Smooth muscle cell (in vitro differentiated cells): Measurements from ENCODE around the gene MAST2. TPM values are rescaled to one million over a fixed set of nuclear protein-coding genes. Genes with fewer than 3 reads are reported as not detected.

Experiments
- DNase-seq: peaks from one replicate; lab custom pipeline; 2025; ENCODE audit not compliant: unreplicated experiment; lab: John Stamatoyannopoulos, UW
- H2AFZ ChIP-seq: fragments of 200-600 bp; sonication (generic); 2 replicates; pipeline ENCODE4 v1.6.0; 2016; ENCODE audit warnings: antibody characterized with exemption, low read depth, mild to moderate bottlenecking
- H3F3A ChIP-seq: fragments of 200-600 bp; sonication (generic); 2 replicates; pipeline ENCODE4 v1.6.0; 2017; ENCODE audit warnings: antibody characterized with exemption, low read depth
- H3K27ac ChIP-seq: fragments of 200-600 bp; sonication (generic); 2 replicates; pipeline ENCODE4 v1.5.1; 2016; ENCODE audit warnings: low read depth, mild to moderate bottlenecking
- H3K27me3 ChIP-seq: fragments of 200-600 bp; sonication (generic); 2 replicates; pipeline ENCODE4 v1.6.1; 2016; ENCODE audit warnings: low read depth, mild to moderate bottlenecking
- H3K36me3 ChIP-seq: fragments of 200-600 bp; sonication (generic); 2 replicates; pipeline ENCODE4 v1.5.1; 2016; ENCODE audit warnings: low read depth
- H3K4me1 ChIP-seq: fragments of 200-600 bp; sonication (generic); 2 replicates; pipeline ENCODE4 v1.5.1; 2016; ENCODE audit warnings: low read depth
- H3K4me2 ChIP-seq: fragments of 200-600 bp; sonication (generic); 2 replicates; pipeline ENCODE4 v1.6.0; 2016; ENCODE audit warnings: mild to moderate bottlenecking
- H3K4me3 ChIP-seq: fragments of 200-600 bp; sonication (generic); 2 replicates; pipeline ENCODE4 v1.5.1; 2016; ENCODE audit warnings: mild to moderate bottlenecking
- H3K79me2 ChIP-seq: fragments of 200-600 bp; sonication (generic); 2 replicates; pipeline ENCODE4 v1.6.0; 2016; ENCODE audit warnings: low read depth, mild to moderate bottlenecking
- H3K9ac ChIP-seq: fragments of 200-600 bp; sonication (generic); 2 replicates; pipeline ENCODE4 v1.6.0; 2016; ENCODE audit warnings: low read depth
- H3K9me3 ChIP-seq: fragments of 200-600 bp; sonication (generic); replicated peaks from 2 replicates; pipeline ENCODE4 v1.5.1; 2016; ENCODE audit warnings: low read depth
- H4K20me1 ChIP-seq: fragments of 200-600 bp; sonication (generic); 2 replicates; pipeline ENCODE4 v1.6.0; 2016; ENCODE audit warnings: low read depth
- CTCF ChIP-seq: fragments of 200-600 bp; sonication (generic); IDR thresholded peaks from 2 replicates; pipeline ENCODE4 v1.5.1; 2017; ENCODE audit warnings: borderline replicate concordance, mild to moderate bottlenecking, antibody characterized with exemption; ENCODE audit not compliant: insufficient read depth, poor library complexity, severe bottlenecking
- WGBS: methylation state at CpG from one replicate; pipeline ENCODE4 v1.1.7; 2016; ENCODE audit warnings: low lambda C conversion rate; 5-methylcytosine and 5-hydroxymethylcytosine counted together
- polyA plus RNA-seq: library from polyadenylated mRNA; unstranded; fragments of >200 nt; fragmentation: Nextera tagmentation; extraction: Ambion mirVana; gene quantifications from 2 replicates; pipeline ENCODE4 v1.2.1, GENCODE V29; 2016
- total RNA-seq: library from RNA; depleted of rRNA; stranded (reverse); fragments of >200 nt; gene quantifications from 2 replicates; pipeline ENCODE4 v1.2.3, GENCODE V29; 2014

MAST2 gene
- total and polyA plus RNA-seq, 2 experiments from 2014 or later: 18.4 to 26.2 TPM

GRCh38 chr1:46020010-46020409 is 216.6 kb downstream of the MAST2 start:
- H3K79me2 ChIP-seq: no peaks in the 10 kb centered on the region
- no peaks in the 10 kb centered on the region for H3F3A ChIP-seq
- H2AFZ ChIP-seq: no peak overlapping the region
- no peak overlapping the region for H3K27ac ChIP-seq
- H3K36me3 ChIP-seq: peaks cover 3% of the 10 kb centered on the region
- no peaks in the 10 kb centered on the region for H3K4me1 ChIP-seq
- H3K9ac ChIP-seq: no peak overlapping the region
- no peaks in the 10 kb centered on the region for H4K20me1 ChIP-seq
- TF ChIP-seq CTCF: no peak
- H3K9me3 ChIP-seq: no peaks in the 10 kb centered on the region
- DNase-seq: no peak
- H3K27me3 ChIP-seq: no peaks in the 10 kb centered on the region
- WGBS: 95% methylated on average over 4 of the region's 4 CpGs
- H3K4me3 ChIP-seq: no peak overlapping the region
- no peak overlapping the region for H3K4me2 ChIP-seq

GRCh38 chr1:46021046-46021996 is 217.9 kb downstream of the MAST2 start:
- no peaks in the 10 kb centered on the region for H3K4me1 ChIP-seq
- 94% methylated on average over 2 of the region's 2 CpGs for WGBS
- TF ChIP-seq CTCF: no peak

GRCh38 chr1:46026531-46026930 is 223.1 kb downstream of the MAST2 start:
- DNase-seq: no peak
- Histone ChIP-seq H3K9me3 (no peaks in the 10 kb centered on the region), H3K79me2 (no peaks in the 10 kb centered on the region), H3K27me3 (no peaks in the 10 kb centered on the region), H3K9ac (no peak overlapping the region), H2AFZ (no peak overlapping the region), H4K20me1 (no peaks in the 10 kb centered on the region), H3K27ac (no peak overlapping the region), H3K4me2 (no peak overlapping the region), H3F3A (no peaks in the 10 kb centered on the region), H3K4me1 (no peaks in the 10 kb centered on the region), H3K36me3 (peaks cover 3% of the 10 kb centered on the region), H3K4me3 (no peak overlapping the region)
- WGBS: 43% methylated on average over 3 of the region's 3 CpGs
- TF ChIP-seq CTCF: no peak

More at GRCh38 chr1:46021046-46021996, 217.9 kb downstream of the MAST2 start:
- Histone ChIP-seq H3F3A (no peaks in the 10 kb centered on the region), H3K9me3 (no peaks in the 10 kb centered on the region), H3K36me3 (peaks cover 3% of the 10 kb centered on the region), H4K20me1 (no peaks in the 10 kb centered on the region), H3K4me3 (no peak overlapping the region), H3K4me2 (no peak overlapping the region), H3K27ac (no peak overlapping the region), H3K27me3 (no peaks in the 10 kb centered on the region), H3K79me2 (no peaks in the 10 kb centered on the region), H3K9ac (no peak overlapping the region), H2AFZ (no peak overlapping the region)
- no peak for DNase-seq
